Activated effector memory CD4-positive, alpha-beta T cell treated with Interleukin-2 at 50 U/mL for 16 hours (primary cell): ENCODE results near the gene L3MBTL4.
"Not testable (repeated sequence)": the region's sequence is repeated elsewhere in the genome, so short reads cannot be mapped to it uniquely, and the experiment has no call there.

Experiments
- DNase-seq: peaks from one replicate; pipeline ENCODE4 v3.0.0-alpha.2; 2020

Gene L3MBTL4

DNA sequence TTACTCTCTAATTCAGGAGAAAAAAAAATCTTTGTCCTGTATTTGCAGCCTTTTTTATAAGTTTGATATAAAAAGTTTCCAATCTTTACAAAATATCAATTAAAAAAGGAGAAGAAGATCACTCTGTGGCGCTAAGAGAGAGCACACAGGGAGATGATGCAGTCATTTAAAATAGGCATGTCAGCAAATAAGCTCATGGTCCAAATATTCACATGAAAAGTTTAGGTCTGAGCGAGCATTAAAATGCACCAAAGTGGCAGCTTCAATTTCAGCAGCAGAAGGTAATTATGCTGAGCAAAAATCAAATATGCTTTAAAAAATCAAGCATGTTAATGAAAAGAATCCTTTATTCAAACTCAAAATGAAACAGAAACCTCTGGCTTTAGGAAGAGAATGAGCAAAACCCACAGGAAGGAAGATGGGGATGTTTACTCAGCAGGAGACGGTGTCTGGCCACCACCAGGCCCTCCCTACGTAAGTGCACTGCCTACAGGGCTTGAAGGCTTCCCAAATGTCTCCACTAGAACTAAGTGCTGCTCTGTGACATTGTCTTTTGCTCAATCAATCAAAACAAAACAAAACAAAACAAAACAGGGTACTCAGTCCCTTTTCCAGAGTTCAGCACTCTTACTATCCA, 120.4 kb downstream of the L3MBTL4 start:
- no peak for DNase-seq

DNA sequence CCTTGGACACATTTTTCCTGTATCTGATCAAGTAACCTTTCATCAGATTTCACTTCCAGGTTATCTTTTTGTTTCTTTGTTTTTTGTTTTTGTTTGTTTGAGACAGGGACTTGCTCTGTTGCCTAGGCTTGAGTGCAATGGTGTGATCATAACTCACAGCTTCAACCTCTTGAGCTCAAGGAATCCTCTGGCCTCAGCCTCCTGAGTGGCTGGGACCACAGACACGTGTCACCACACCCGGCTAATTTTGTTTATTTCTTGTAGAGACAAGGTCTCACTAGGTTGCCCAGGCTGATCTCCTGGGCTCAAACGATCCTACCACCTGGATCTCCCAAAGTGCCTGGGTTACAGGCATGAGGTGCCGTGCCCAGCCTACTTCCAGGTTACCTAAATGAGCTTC, 124.9 kb downstream of the L3MBTL4 start:
- no peak for DNase-seq

DNA sequence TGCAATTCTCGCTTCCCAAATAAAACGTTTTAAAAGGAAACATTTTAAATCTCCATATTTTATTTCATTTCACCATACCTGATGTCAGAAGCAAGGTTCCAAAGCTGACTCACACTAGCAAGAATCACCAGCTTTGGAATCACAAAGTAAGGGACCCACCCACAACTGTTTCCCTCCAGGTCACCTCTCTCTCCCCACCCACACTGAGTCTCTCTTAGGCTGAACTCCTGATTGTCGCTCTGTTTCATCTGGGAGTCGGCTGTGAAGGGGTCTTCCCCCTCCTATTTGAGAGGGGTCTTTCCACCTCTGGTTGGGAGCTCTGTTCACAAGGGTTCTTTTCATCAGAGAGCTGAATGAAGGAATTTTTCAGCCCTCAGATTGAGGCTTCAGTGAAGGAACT, 128.1 kb downstream of the L3MBTL4 start:
- DNase-seq, result no peak

DNA sequence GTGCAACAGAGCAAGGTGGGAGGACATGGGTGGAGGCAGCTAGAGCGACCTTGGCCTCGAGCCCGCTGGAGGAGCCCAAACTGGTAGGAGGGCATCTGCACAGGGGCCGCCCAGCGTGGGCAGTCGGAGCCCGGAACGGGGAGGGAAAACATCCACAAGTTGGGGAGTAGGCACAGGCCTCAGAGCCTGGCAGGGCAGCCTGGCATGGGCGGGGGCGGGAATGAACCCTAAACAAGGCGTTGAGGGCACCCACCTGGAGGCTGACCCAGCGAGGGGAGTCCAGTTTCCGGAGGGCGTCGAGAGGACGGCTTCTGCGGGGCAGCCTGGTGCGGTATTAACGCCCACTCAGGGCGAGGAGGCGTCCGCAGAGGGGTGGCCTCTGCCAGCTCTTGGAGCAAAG, 129.9 kb downstream of the L3MBTL4 start:
- DNase-seq, result no peak

DNA sequence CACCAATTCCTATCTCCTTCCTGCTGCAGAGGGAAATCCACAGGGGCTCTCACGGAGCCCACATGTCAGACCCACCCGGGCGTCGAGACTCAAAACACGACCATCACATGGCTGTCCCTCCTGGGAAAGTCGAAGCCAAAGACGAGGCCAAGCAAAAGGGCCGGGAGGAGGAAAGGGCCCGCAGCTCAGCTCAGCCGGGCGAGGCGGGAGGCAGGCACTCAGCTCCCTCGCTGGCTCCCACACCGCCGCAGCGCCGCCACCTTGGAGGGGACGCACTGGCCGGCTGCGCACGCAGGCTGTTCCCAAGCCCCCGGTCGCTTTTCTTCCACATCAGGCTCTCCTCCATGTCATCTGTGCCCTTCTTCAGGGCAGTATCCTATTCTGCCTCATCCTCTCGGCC, 130.4 kb downstream of the L3MBTL4 start:
- DNase-seq, result no peak

DNA sequence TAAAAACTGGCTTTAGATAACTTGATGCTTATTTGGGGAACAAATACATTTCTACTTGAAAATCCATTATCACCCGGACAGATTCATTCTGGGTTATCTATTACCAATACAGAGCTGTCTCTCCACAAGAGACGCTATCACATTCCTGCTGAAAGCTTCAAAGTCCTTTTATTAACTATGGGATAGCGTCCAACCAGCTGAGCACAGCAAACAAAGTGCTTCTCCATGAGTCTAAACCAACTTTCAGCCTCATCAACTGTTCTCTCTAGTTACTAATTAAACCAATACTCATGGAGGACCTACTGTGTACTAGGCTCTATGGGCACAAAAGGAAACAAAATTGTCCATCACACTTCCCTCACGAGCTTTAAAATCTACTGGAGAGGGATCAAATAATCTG, 132.8 kb downstream of the L3MBTL4 start:
- no peak for DNase-seq

DNA sequence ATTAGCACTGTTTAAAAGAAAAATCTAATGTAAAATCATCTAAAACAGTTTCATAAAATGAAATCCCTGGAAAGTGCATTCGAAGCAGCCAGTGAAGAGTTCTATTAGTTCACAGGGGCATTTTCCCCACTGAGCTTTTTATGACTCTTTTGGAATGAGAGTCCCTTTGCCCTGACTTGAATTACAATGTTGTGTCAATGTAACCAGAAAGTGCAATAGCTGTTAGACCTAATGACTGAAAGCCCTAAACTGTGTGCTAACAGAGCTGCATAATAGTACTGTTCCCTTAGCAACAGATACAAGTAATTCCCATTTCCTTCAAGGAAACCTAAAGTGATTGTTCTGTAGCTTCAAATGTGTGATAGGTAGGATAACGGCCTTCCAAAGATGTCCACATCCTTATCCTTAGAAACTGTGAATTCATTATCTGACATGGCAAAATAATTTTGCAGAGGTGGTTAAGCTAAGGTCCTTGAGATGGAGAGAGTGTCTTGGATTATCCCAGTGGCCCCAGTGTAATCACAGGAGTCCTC, 134.4 kb downstream of the L3MBTL4 start:
- no peak for DNase-seq

DNA sequence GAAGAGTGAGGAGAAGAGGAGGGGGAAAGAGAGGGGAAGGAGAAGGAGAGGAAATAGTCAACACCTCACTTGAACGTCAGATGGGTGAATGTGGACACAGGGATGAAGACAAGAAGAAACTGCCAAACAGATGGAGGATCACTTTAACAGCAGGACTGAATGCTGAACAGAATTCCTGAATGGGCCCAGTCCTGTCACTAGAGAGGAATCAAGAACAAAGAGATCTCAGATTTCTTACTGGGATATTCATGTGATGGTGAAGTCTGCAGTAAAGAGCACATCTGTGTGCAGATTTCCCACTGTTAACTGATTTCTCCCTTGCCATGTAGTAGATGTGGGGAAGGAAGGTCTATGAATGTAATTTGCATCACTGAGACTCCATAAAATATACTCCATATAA, 135.4 kb downstream of the L3MBTL4 start:
- no peak for DNase-seq

DNA sequence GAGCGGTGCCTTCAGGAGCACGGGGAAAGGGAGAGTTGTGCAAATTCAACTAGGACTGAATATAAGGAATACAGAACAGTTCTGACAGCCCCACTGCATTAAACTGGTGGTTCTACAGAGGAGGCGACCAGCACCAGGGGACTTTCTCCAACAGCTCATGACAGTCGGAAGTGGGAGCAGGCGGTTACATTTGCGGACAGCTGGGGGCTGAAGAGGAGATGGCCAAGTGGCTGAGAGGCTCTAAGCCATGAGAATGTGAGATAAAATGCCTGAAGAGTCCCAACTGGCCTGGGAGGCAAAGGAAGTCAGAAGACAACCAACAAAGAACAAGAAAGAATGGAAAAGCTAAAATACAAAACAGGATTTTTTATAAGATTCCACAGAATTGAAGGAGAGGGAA, 141.3 kb downstream of the L3MBTL4 start:
- DNase-seq, result no peak

DNA sequence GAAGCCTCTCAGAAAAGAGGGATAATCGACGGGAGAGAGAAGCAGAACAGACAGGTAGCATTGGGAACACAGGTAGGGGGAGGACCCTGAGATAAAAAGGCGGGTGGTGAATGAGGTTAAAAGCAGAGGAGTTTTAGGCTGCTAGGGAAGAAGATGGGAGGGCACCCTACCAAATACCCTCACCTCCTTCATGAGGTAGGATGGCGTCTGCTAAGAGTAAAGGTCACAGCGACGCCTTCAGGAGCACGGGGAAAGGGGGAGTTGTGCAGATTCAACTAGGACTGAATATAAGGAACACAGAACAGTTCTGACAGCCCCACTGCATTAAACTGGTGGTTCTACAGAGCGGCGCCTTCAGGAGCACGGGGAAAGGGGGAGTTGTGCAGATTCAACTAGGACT, 142.6 kb downstream of the L3MBTL4 start:
- DNase-seq, result not testable (repeated sequence)

DNA sequence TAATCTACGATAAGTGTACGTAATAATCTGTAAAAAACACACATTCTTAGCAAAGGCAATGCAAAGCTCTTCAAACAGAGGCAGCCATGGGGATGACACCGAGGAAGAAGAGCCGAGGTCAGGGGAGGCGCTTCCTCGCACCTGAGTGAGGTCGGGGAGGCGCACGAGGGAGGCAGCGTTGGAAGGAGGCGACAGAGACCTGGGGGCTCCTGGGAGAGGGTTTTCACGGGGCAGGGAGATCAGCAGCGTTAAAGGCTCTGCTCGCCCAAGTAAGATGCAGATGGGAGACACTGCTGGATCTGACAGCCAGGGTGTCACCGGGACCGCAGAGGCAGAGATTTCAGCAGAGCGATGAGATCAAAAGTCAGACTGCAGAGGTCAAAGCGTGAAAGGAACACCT, 143.1 kb downstream of the L3MBTL4 start:
- no peak for DNase-seq

DNA sequence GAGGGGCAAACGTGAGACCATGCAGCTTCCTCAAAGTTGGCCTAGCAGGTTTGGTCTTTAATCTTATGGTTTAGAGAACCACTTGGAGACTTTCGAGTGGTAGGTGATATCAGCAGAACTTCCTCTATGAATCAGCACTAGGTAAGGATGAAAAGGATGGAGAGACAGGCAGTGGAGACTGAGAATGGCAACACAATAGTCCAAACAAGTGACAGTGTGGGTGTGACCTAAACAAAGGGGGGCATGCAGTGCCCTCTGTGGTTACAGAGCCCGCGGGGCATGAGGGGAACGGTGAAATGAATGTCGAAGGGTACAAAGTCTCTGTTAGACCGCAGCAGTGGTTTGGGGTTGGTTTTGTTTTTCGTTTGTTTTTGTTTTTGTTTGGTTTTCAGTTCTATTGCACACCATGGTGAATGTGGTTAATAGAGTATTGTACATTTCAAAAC, 143.9 kb downstream of the L3MBTL4 start:
- DNase-seq, result no peak

DNA sequence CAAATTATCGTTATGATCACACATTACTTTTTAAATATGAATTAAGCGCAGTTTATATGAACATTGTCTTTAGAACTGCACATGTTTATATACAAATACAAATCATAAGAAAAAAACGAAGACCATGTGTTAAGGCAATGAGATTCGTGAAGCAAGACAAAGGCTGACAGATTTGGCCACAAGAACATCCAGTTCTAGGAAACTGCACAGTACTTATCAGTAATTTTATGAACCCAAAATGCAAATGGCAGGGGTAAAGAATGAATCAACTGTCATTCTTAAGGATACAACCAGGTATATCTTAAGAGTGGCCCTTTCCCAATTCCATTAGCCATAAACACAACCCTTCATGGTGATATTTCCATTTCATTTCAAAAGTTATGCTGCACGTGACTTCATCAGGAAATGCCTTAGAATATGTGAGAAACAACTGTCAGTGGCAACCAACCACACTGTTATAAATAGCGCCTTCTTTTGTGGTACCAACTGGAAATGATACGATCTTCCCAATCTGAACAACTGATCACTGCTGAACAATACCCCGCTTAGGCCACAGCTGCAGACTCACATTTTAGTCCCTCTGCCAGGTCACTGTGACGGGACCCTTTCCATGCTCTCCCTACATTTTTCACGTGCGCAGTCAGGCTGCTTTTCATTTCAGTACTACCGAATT, 144.9 kb downstream of the L3MBTL4 start:
- DNase-seq, result no peak

DNA sequence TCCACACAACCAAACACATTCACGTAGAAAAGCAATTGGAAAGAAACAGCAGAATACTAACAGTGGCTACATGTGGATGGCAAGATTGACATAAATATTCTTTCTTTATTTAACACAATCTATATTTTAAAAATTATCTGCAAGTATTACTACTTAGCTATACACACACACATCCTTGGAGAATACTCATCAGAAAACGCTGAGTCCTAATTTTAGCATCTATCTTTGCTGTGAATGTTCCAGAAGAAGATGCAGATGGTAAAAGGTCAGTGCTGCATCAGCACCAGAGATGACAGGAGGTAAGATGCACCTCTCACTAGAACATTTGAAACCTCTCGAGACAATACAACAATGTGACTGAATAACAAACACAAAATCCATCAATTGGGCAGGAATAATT, 148.5 kb downstream of the L3MBTL4 start:
- no peak for DNase-seq

DNA sequence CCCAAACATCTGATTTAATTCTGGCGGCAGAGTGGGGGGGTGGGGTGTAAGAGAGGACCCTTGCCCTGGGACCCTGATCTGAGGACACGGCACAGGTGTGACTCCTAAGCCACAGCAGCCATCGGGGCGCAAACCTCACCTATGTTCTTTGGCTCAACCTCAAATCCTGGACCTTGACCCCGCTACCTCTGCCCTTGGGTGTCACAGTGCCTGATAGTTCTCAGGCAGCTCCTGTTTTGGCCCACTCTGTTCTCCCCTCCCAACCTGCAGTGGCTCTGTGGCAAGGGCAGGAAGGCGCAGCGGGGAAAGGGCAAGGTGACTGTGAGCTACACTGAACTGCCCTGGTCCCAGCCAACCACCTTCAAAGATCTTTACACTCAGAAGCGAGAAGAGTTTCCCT, 152.8 kb downstream of the L3MBTL4 start:
- DNase-seq, result no peak

DNA sequence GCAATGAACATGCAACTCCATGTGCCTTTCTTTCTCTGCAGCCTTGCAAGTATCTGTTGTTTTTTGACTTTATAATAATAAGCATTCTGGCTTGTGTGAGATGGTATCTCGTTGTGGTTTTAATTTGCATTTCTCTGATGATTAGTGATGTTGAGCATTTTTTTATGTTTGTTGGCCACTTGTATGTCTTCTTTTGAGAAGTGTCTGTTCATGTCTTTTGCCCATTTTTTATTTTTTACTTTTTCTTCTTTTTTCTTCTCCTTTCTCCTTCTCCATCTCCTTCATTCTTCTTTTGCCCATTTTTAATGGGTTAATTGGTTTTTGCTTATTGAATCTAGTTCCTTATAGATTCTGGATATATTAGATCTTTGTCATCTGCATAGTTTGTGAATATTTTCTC, 155.4 kb downstream of the L3MBTL4 start:
- not testable (repeated sequence) for DNase-seq

DNA sequence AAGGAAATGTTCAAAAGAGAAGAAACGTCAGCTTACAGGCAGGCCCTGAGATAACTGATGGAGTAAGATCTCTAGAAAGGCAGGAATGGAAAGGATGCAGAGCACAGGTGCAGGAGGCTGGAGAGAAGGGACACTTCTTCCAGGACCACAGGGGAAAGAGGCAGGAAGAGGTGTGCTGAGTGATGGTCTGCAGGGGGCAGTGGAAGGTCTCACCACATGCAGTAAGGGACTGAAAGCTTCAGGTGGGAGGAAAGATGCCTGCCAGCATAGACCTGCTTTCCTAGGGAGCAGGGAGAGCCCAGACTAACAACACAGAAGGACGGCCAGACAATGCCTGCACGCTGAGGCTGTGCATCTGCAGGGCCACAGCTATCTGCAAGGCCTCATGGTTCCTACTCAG, 156.8 kb downstream of the L3MBTL4 start:
- DNase-seq, result no peak

DNA sequence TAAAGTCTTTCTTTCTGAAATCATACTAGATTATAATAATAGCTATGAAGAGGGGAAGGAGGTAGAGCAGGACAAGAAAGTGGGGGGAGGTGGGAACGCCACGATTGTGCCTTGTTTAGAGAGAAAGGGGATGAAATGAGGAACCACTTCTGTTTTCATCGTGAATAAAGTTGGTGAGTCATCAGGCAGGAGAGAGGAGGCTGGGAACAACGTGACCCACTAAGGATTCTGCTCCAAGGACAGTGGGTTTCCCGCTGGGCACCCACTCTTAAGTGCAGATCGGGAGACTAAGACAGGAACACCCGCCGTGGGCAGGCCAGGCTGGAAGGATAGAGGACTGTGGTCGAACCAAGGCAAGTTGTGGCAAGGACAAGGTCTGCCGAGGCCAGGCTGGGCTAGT, 158.2 kb downstream of the L3MBTL4 start:
- DNase-seq, result no peak

DNA sequence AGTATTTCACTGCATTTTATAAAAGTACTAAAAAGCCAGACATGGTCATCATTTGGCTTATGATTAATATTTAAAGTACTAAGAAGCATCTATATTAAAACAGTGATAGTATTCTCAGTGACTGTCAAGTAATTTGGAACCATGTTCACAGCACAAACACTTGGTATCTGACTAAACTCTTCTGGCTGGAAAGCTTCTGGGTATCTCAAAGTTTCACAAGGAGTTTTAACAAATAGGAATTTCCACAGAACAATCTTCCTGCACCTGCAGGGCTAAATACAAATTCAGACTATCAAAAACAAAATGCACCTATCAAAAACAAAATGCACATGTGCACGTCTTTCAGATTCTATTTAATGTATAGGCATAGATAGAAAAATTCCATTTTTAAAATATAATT, 158.8 kb downstream of the L3MBTL4 start:
- no peak for DNase-seq

DNA sequence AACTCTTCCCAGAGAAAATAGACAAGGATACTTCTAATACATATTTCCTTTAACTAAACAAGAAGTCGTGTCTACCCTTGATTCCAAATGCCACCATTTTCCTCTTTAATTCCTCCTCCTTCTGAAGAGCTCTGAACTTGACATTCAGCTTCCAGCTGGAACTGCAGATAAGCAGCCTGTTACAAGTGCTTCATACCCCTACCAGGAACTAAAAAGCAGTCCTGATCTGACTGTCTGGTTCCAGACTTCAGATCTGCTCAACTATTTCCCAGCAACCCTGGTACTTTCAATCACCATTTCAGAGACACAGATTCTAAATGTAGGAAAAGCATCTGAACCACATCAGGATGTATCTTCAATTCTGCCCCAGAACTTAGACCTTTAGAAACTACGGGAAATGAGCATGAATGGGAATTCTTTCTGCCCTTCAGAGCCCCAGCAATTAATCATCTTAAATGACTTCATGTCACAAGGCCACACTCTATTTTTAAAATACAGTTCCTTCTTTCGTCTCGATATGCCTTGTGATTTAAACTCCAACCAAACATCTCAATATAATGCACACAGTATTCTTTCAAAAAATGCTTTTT, 159.5 kb downstream of the L3MBTL4 start:
- DNase-seq, result no peak

DNA sequence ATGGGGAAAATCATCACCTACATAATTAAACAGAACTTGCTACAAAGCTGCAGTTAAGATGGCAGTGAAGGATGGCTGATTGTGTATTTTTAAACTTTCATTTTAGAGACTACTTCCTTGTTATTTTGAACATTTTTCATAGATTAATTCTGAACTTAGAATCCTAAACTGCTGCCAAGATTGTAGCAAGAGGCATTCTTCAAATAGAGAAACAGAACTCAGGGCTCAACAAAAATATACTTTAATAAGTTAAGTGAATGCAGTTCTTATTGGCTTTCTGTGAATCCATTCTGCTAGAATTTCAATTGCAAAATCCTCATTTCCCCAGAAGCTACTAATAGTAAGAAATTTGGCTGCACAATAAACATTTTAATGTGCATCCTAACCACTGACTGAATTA, 160.3 kb downstream of the L3MBTL4 start:
- DNase-seq, result no peak

DNA sequence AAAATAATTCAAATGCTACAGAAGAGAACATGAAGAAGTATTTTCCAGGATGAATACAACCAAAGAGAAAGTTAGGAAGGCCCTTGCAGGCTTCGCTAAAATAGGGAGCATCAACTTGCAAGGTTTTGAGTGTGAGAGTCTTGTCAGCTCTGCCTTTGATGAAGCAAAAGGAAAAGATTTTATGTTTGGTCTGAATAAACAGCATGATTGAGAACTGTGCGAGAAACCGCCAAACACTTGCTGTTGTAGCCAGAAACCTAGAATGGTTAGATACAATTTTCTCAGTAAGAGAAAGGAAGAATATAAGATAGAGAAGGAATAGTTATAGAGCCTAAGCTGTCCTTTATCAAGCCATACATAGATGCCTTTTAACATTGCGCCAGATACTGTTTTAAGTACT, 163.6 kb downstream of the L3MBTL4 start:
- DNase-seq, result no peak

DNA sequence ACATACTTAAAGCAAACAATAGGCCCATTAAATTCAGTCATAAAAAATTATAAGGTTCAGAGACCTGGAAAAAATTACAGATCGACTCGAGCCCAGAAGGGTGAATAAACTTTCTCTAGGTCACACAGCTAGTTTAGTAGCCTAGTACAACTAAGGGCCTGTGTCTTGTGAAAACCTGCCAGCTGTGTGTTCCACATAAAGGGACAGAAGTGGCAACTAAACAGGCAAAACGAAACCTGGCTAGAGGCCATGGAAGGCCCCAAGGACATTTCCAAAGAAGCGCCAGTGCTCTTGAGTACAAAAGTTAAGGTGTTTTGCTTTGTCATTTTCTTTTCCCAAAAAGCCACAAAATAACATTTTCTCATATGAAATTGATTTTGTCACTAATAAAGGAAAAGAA, 164.9 kb downstream of the L3MBTL4 start:
- no peak for DNase-seq

DNA sequence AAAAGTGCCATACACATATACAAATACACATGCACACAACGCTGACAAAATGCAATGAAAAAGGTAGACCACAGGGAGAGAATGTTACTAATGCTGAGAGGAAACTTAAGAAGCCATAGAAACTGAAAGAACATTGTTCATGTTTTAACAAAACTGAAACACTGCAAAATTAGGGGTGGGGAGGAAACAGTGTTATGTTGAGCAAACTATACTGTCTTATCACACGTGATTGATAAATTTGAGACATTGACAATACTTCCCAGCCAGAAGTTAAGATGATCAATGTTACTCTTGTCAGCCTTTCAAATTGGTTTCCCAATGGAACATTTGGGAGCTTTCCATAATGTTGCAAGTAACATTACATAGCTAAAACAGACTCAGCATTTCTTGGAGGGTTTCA, 165.5 kb downstream of the L3MBTL4 start:
- no peak for DNase-seq
